ENCODE results near the gene PCARE. TPM values are rescaled to one million over a fixed set of nuclear protein-coding genes. Genes with fewer than 3 reads are reported as not detected.

The PCARE gene
- total and polyA plus RNA-seq, 2 experiments from 2014 or later = not detected

DNA sequence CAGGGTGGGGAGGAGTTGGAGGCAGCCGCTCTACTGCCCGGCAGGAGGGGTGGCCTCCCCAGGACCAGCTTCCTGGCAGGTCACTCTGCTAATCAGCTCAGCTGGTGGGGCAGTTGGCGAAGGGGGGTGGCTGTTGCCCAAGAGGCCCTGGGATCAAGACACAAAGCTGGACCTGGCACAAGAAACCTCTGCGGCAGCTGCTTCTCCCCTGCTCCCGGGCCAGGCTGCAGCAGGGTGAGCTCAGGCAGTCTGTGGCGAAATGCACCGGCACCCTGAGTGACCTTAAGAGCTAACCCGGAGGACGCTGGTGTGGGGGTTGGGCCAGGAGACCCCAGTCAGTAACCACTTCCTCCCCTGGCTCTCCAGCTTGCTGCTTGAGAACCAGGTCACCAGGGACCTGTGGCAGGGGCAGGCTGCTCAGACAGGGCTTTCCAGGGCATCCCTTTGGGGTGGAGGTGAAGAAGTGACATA lies 62.1 kb downstream of the PCARE start (continued):
- no peak for TF ChIP-seq ZNF462 (CRISPR knock-in tag; IDR thresholded peaks at IDR 0.05)
- TF ChIP-seq ZNF114 (CRISPR knock-in tag; IDR thresholded peaks at IDR 0.05) = no peak
- no peak for TF ChIP-seq POLR2AphosphoS5 (IDR thresholded peaks at IDR 0.05; ENCODE audit: low read depth)

Other genes with a start within 250 kb of the PCARE start
- 34.7 and 51.9 TPM in 2 replicates for gene TRMT61B, start 204.2 kb downstream of the PCARE start, total RNA-seq (2014; rRNA removed; shearing (Covaris generic))
- gene TRMT61B, start 204.2 kb downstream of the PCARE start, polyA plus RNA-seq (2016; fragmentation: Nextera tagmentation; extraction: Ambion mirVana) = 52.7 and 60.1 TPM in 2 replicates
- 112 and 140 TPM in 2 replicates for gene WDR43, start 179.9 kb downstream of the PCARE start, total RNA-seq (2014; rRNA removed; shearing (Covaris generic))
- gene WDR43, start 179.9 kb downstream of the PCARE start, polyA plus RNA-seq (2016; fragmentation: Nextera tagmentation; extraction: Ambion mirVana) = 101 and 103 TPM in 2 replicates
- 0.47 and 1.8 TPM in 2 replicates for gene TOGARAM2, start 93.2 kb downstream of the PCARE start, total RNA-seq (2014; rRNA removed; shearing (Covaris generic))
- 1.8 and 2.4 TPM in 2 replicates for gene TOGARAM2, start 93.2 kb downstream of the PCARE start, polyA plus RNA-seq (2016; fragmentation: Nextera tagmentation; extraction: Ambion mirVana)
- gene CLIP4, start 40.9 kb upstream of the PCARE start, total RNA-seq (2014; rRNA removed; shearing (Covaris generic)) = 0.14 TPM in 1 of 2 replicates, not detected in the other
- gene CLIP4, start 40.9 kb upstream of the PCARE start, polyA plus RNA-seq (2016; fragmentation: Nextera tagmentation; extraction: Ambion mirVana) = 0.06 TPM in 1 of 2 replicates, not detected in the other